HCT116 (cell line): ENCODE data around the gene LPIN1. TPM values are rescaled to one million over a fixed set of nuclear protein-coding genes. Genes with fewer than 3 reads are reported as not detected.

ENCODE experiments used
- ATAC-seq: fragments of 200-7000 bp; cut with Tn5 transposase; 2 replicates; pipeline ENCODE4 v1.9.1; 2020; ENCODE audit warnings: mild to moderate bottlenecking, moderate library complexity
- BruUV-seq: library from RNA; stranded (reverse); fragments of 400-500 nt; replicated peaks from 2 replicates; lab custom pipeline; 2021; lab: Mats Ljungman, UMichigan
- CTCF ChIA-PET: fragments of 300-600 bp; sonication (Branson Sonifier 250); formaldehyde crosslinking; loops from one replicate; lab custom pipeline; 2021; ENCODE audit warnings: antibody characterized with exemption; lab: Charles Lee
- POLR2A ChIA-PET: fragments of 300-600, 350-600 bp; sonication (Branson Sonifier 250); formaldehyde crosslinking; loops from one replicate; lab custom pipeline; 2021; ENCODE audit warnings: antibody characterized with exemption; lab: Charles Lee
- RAD21 ChIA-PET, 2 experiments: fragments of 300-600 bp; sonication (Branson Sonifier 250); formaldehyde crosslinking; loops; one replicate each; lab custom pipeline; 2023; ENCODE audit warnings: low total read pairs in 2 of 2; ENCODE audit not compliant: uncharacterized antibody in 2 of 2, unreplicated experiment in 2 of 2, low non-redundant PET in 1 of 2; lab: Charles Lee
- DNase-seq: peaks from one replicate; pipeline ENCODE4 v3.0.0-alpha.2; 2010; ENCODE audit warnings: low read depth, low spot score
- H2AFZ ChIP-seq: fragments of 200-600 bp; shearing (Covaris generic), sonication (generic); 2 replicates; pipeline ENCODE4 v1.6.1; 2017; ENCODE audit warnings: low read depth, mixed run types, mixed read lengths, antibody characterized with exemption, low read length; ENCODE audit not compliant: poor library complexity, severe bottlenecking
- H3K27ac ChIP-seq: 2 replicates; pipeline ENCODE4 v1.5.1; 2012; ENCODE audit warnings: low read depth, low read length
- H3K27me3 ChIP-seq: fragments of 200-600 bp; sonication (generic); 2 replicates; pipeline ENCODE4 v1.6.1; 2016; ENCODE audit warnings: mixed run types, low read length, mixed read lengths; ENCODE audit not compliant: insufficient read depth
- H3K36me3 ChIP-seq, 2 experiments: fragments of 200-500 bp in 1 of 2; fragments of 200-600 bp in 1 of 2; sonication (Bioruptor generic) in 1 of 2; sonication (generic) in 1 of 2; 2 replicates each; pipeline versions ENCODE4 v1.5.1 to v1.6.1; 2014 to 2016; ENCODE audit warnings: low read length in 2 of 2, inconsistent platforms in 1 of 2, mixed read lengths in 1 of 2, mixed run types in 1 of 2; ENCODE audit not compliant: insufficient read depth in 2 of 2, control insufficient read depth in 1 of 2
- H3K4me1 ChIP-seq, 2 experiments: fragments of 200-600 bp in 1 of 2; sonication (generic) in 1 of 2; 2 replicates each; pipeline versions ENCODE4 v1.5.1 to v1.6.1; 2012 to 2017; ENCODE audit warnings: low read length in 2 of 2, inconsistent platforms in 1 of 2, mild to moderate bottlenecking in 1 of 2, mixed read lengths in 1 of 2, mixed run types in 1 of 2, moderate library complexity in 1 of 2; ENCODE audit not compliant: insufficient read depth in 2 of 2, control insufficient read depth in 1 of 2
- H3K4me2 ChIP-seq: fragments of 200-600 bp; sonication (generic); 2 replicates; pipeline ENCODE4 v1.6.1; 2017; ENCODE audit warnings: mixed run types, low read length, mixed read lengths
- H3K4me3 ChIP-seq, 2 experiments: fragments of 200-600 bp in 1 of 2; sonication (generic) in 1 of 2; replicated peaks in 1 of 2; 2 replicates each; pipeline ENCODE4 v1.5.1; 2011 to 2016; ENCODE audit warnings: low read length in 2 of 2, control low read depth in 1 of 2, low read depth in 1 of 2, mild to moderate bottlenecking in 1 of 2, mixed read lengths in 1 of 2, mixed run types in 1 of 2
- H3K79me2 ChIP-seq: fragments of 200-600 bp; sonication (generic); 2 replicates; pipeline ENCODE4 v1.6.1; 2017; ENCODE audit warnings: mild to moderate bottlenecking, mixed run types, low read length, moderate library complexity, mixed read lengths; ENCODE audit not compliant: insufficient read depth
- H3K9ac ChIP-seq: fragments of 200-600 bp; sonication (generic); 2 replicates; pipeline ENCODE4 v1.6.1; 2016; ENCODE audit warnings: low read length, mixed read lengths
- H3K9me2 ChIP-seq: fragments of 200-600 bp; sonication (generic), shearing (Covaris generic); 2 replicates; pipeline ENCODE4 v1.6.1; 2017; ENCODE audit warnings: mixed run types, mild to moderate bottlenecking, moderate library complexity; ENCODE audit not compliant: insufficient read depth
- H3K9me3 ChIP-seq, 2 experiments: fragments of 200-500 bp in 1 of 2; fragments of 200-600 bp in 1 of 2; sonication (Bioruptor generic) in 1 of 2; sonication (generic) in 1 of 2; 2 replicates each; pipeline ENCODE4 v1.6.1; 2014 to 2017; ENCODE audit warnings: low read length in 2 of 2, mixed read lengths in 2 of 2, inconsistent platforms in 1 of 2, low read depth in 1 of 2, mild to moderate bottlenecking in 1 of 2, mixed run types in 1 of 2, moderate library complexity in 1 of 2; ENCODE audit not compliant: control insufficient read depth in 1 of 2, insufficient read depth in 1 of 2
- H4K20me1 ChIP-seq: fragments of 200-600 bp; sonication (generic), shearing (Covaris generic); 2 replicates; pipeline ENCODE4 v1.6.1; 2017; ENCODE audit warnings: mixed run types, mild to moderate bottlenecking, moderate library complexity; ENCODE audit not compliant: insufficient read depth
- CBX3 ChIP-seq: IDR thresholded peaks from 2 replicates; pipeline ENCODE4 v1.6.1; 2012; ENCODE audit warnings: low read depth
- intact Hi-C: fragments of 100-400 bp; cut with micrococcal nuclease; formaldehyde crosslinking; loops from 2 replicates; pipeline ENCODE4 v1.10.0; 2022
- microRNA counts: library from miRNA; unstranded; fragments of <30 nt; microRNA quantifications from one replicate; lab custom pipeline; 2015
- microRNA-seq: library from miRNA; unstranded; fragments of <30 nt; microRNA quantifications from one replicate; pipeline ENCODE4, GENCODE V29; 2016; ENCODE audit warnings: borderline number of aligned reads
- total RNA-seq: library from RNA; stranded (reverse); gene quantifications from one replicate; pipeline ENCODE4 v1.2.1, GENCODE V29; 2021; ENCODE audit not compliant: unreplicated experiment

LPIN1 gene
- total RNA-seq, 1 experiment from 2014 or later = 16.7 TPM

- H3K4me3 ChIP-seq = no peak overlapping the region
- no peaks in the 10 kb centered on the region for H3K4me1 ChIP-seq
- H3K36me3 ChIP-seq = no peaks in the 10 kb centered on the region
- no peak for TF ChIP-seq CBX3
- intact Hi-C loops = no loop called here
- H3K4me2 ChIP-seq = no peak overlapping the region
- H3K27ac ChIP-seq = no peak overlapping the region
- BruUV-seq = no TSS peak
- no peaks in the 10 kb centered on the region for H4K20me1 ChIP-seq
- H3K27me3 ChIP-seq = peaks cover 5% of the 10 kb centered on the region; the same call in 1 of the 2 replicates
- ATAC-seq (no peak), DNase-seq (no peak)
- CTCF ChIA-PET = no interaction called here
- no peaks in the 10 kb centered on the region for H3K9me3 ChIP-seq
- no peak overlapping the region for H2AFZ ChIP-seq
- H3K9me2 ChIP-seq = no peaks in the 10 kb centered on the region
- POLR2A ChIA-PET = no interaction called here
- RAD21 ChIA-PET = no interaction called here
- H3K9ac ChIP-seq = no peak overlapping the region
- no peaks in the 10 kb centered on the region for H3K79me2 ChIP-seq
Measured at GRCh38 chr2:11876889-11877288, 130.5 kb downstream of the LPIN1 start.

MicroRNAs encoded within 50 kb of the gene (microRNA counts, 767-probe panel; counts per million panel counts)
- microRNA hsa-miR-548s (lab: Ali Mortazavi, UCI) = not detected

Small RNA genes within 50 kb of the gene (microRNA-seq; reads per million reads assigned to microRNA genes)
- gene MIR4262 (not detected), gene MIR548S (not detected)

Other genes with a start within 250 kb of the LPIN1 start
- gene GREB1, start 212.6 kb upstream of the LPIN1 start, total RNA-seq = 6.2 TPM
- not detected for gene NTSR2, start 76.4 kb upstream of the LPIN1 start, total RNA-seq